ENCODE data around the gene TRAIP.

- TF ChIP-seq CTCF (IDR thresholded peaks at IDR 0.05; ENCODE audit: low read depth, low read length) = no peak
- no peak for TF ChIP-seq EZH2phosphoT487 (IDR thresholded peaks at IDR 0.05; ENCODE audit: low read depth)
Observed at GRCh38 chr3:49842843-49843517, 13.4 kb downstream of the TRAIP start.
